ENCODE results near the gene RREB1. TPM values are rescaled to one million over a fixed set of nuclear protein-coding genes. Genes with fewer than 3 reads are reported as not detected.

Gene RREB1
- polyA plus RNA-seq, 1 donor (not counting 4 experiments of a cell fraction or from before 2014, with no cell fraction given), result 6.1 TPM

DNA sequence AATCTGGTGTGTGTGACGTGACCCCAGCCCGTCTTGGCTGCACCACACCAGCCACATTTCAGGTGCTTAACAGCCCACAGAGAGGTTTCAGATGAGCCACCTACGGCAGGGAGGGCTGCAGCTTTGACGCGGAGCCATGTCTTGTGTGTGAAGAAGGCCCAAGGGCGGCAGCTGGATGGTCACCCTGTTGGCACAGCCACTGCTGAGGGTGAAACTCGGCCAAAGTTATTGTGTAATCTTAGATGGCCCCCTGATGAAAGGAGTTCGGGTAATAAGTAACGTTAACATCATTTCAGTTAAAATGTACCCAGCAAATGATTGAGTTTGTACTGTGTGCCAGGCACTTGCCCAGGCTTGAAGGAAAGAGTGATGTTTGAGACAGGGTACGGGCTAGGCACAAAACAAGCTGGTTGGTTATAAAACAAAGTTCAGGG is 108.1 kb downstream of the RREB1 start:
- no peak overlapping the region for H3K27ac ChIP-seq (ENCODE audit: control insufficient read depth, insufficient read depth, low read length)
- H3K4me2 ChIP-seq (ENCODE audit: control insufficient read depth, extremely low read depth, insufficient read depth, low read depth, low read length), result peak overlapping the region; percentile 29
- no peaks in the 10 kb centered on the region for H3K27me3 ChIP-seq (ENCODE audit: control insufficient read depth, extremely low read depth, insufficient read depth, low read length)
- no peak for FAIRE-seq
- TF ChIP-seq, protein P1, sequence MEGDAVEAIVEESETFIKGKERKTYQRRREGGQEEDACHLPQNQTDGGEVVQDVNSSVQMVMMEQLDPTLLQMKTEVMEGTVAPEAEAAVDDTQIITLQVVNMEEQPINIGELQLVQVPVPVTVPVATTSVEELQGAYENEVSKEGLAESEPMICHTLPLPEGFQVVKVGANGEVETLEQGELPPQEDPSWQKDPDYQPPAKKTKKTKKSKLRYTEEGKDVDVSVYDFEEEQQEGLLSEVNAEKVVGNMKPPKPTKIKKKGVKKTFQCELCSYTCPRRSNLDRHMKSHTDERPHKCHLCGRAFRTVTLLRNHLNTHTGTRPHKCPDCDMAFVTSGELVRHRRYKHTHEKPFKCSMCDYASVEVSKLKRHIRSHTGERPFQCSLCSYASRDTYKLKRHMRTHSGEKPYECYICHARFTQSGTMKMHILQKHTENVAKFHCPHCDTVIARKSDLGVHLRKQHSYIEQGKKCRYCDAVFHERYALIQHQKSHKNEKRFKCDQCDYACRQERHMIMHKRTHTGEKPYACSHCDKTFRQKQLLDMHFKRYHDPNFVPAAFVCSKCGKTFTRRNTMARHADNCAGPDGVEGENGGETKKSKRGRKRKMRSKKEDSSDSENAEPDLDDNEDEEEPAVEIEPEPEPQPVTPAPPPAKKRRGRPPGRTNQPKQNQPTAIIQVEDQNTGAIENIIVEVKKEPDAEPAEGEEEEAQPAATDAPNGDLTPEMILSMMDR (optimal IDR thresholded peaks at IDR 0.05 in 1 of 3, IDR thresholded peaks at IDR 0.05 in 1 of 3, conservative IDR thresholded peaks at IDR 0.05 in 1 of 3; ENCODE audit: extremely low read depth in 1 of 3, insufficient read depth in 2 of 3, low read length in 3 of 3), result no peak
- TF ChIP-seq EZH2 (IDR thresholded peaks at IDR 0.05; ENCODE audit: low read length), result no peak
- peaks cover 36% of the 10 kb centered on the region for H3K4me1 ChIP-seq (ENCODE audit: control insufficient read depth, extremely low read depth, insufficient read depth, low read length)
- H4K20me1 ChIP-seq (ENCODE audit: control insufficient read depth, extremely low read depth, insufficient read depth, low read length), result no peaks in the 10 kb centered on the region
- no peaks in the 10 kb centered on the region for H3K9me3 ChIP-seq (ENCODE audit: control insufficient read depth, low read depth, low read length)
- H3K9me1 ChIP-seq (ENCODE audit: control insufficient read depth, extremely low read depth, insufficient read depth, low read length), result no peaks in the 10 kb centered on the region
- H3K9ac ChIP-seq (ENCODE audit: control insufficient read depth, extremely low read depth, insufficient read depth, low read length), result peak overlapping the region; percentile 19
- H3K79me2 ChIP-seq (ENCODE audit: control insufficient read depth, insufficient read depth, low read length), result peaks cover 8% of the 10 kb centered on the region
- H3K36me3 ChIP-seq (ENCODE audit: control insufficient read depth in 2 of 2, extremely low read depth in 1 of 2, insufficient read depth in 2 of 2, low read length in 2 of 2), result peaks cover 41 to 42% of the 10 kb centered on the region in 2 experiments
- no peak for DNase-seq (ENCODE audit: low read depth, low spot score)
- dilution Hi-C loops (cut with MboI; ENCODE audit: extremely low pct_ligation_motif_present, low sequenced_read_pairs), result no loop called here
- H2AFZ ChIP-seq (ENCODE audit: control insufficient read depth, low read length), result no peak overlapping the region
- H3K4me3 ChIP-seq (ENCODE audit: control insufficient read depth in 2 of 3, extremely low read depth in 1 of 3, insufficient read depth in 2 of 3, low read depth in 1 of 3, low read length in 3 of 3), result no peak overlapping the region

DNA sequence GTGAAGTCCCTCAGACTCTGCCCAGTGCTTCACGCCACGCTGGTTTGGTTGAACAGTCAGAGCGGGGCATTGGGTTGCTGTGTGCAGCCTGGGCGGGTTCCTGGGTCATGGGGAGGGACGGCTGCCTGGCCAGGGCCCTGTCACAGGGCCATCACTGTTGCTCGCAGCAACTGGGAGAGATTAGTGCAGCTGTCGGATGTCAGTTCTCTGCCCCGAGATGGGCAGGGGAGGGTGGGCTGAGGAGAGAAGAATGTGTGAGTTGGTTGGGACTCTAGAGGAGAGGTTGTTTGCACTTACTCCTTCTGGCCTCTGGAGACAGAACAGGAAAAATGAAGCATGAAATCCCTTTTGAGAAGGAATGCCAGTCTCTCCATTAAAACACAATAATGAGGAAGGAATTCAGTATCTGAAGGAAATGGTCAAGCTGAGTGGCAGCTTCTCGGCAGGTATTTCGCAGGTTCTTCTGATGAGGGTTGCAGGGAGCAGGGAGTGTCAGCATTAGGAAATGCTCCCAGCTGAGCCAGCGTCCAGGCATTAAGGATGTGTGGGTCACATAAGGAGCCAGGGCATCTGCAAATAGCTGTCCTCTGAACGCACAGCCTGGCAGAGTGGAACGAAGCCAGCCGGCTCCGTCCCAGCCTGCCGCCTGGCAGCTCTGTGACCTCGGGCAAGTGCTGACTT is 109.3 kb downstream of the RREB1 start:
- peaks cover 8% of the 10 kb centered on the region for H3K79me2 ChIP-seq (ENCODE audit: control insufficient read depth, insufficient read depth, low read length)
- no peaks in the 10 kb centered on the region for H3K9me3 ChIP-seq (ENCODE audit: control insufficient read depth, low read depth, low read length)
- H2AFZ ChIP-seq (ENCODE audit: control insufficient read depth, low read length), result no peak overlapping the region
- peaks cover 36% of the 10 kb centered on the region for H3K4me1 ChIP-seq (ENCODE audit: control insufficient read depth, extremely low read depth, insufficient read depth, low read length)
- H4K20me1 ChIP-seq (ENCODE audit: control insufficient read depth, extremely low read depth, insufficient read depth, low read length), result no peaks in the 10 kb centered on the region
- peak overlapping the region; percentile 62 for H3K4me2 ChIP-seq (ENCODE audit: control insufficient read depth, extremely low read depth, insufficient read depth, low read depth, low read length)
- TF ChIP-seq, protein P1 (optimal IDR thresholded peaks at IDR 0.05 in 1 of 3, IDR thresholded peaks at IDR 0.05 in 1 of 3, conservative IDR thresholded peaks at IDR 0.05 in 1 of 3; ENCODE audit: extremely low read depth in 1 of 3, insufficient read depth in 2 of 3, low read length in 3 of 3), result peak in 1 of 3 experiments; percentile 19
- TF ChIP-seq EZH2 (IDR thresholded peaks at IDR 0.05; ENCODE audit: low read length), result no peak
- H3K36me3 ChIP-seq (ENCODE audit: control insufficient read depth in 2 of 2, extremely low read depth in 1 of 2, insufficient read depth in 2 of 2, low read length in 2 of 2), result peaks cover 36 to 37% of the 10 kb centered on the region in 2 experiments
- no peak overlapping the region for H3K4me3 ChIP-seq (ENCODE audit: control insufficient read depth in 2 of 3, extremely low read depth in 1 of 3, insufficient read depth in 2 of 3, low read depth in 1 of 3, low read length in 3 of 3)
- peak overlapping the region; percentile 22 for H3K27ac ChIP-seq (ENCODE audit: control insufficient read depth, insufficient read depth, low read length)
- no peaks in the 10 kb centered on the region for H3K9me1 ChIP-seq (ENCODE audit: control insufficient read depth, extremely low read depth, insufficient read depth, low read length)
- DNase-seq (ENCODE audit: low read depth, low spot score) (peak; percentile 52), FAIRE-seq (peak; percentile 77)
- H3K27me3 ChIP-seq (ENCODE audit: control insufficient read depth, extremely low read depth, insufficient read depth, low read length), result no peaks in the 10 kb centered on the region
- H3K9ac ChIP-seq (ENCODE audit: control insufficient read depth, extremely low read depth, insufficient read depth, low read length), result peak overlapping the region; percentile 18
- dilution Hi-C loops (cut with MboI; ENCODE audit: extremely low pct_ligation_motif_present, low sequenced_read_pairs), result no loop called here

Measured in keratinocyte (primary cell).